Embryonic facial prominence (tissue), 1 donor: ENCODE results near the gene ARHGDIA.

Experiments used
- DNase-seq: peaks from one replicate; pipeline ENCODE4 v3.0.0-alpha.2; 2016; ENCODE audit errors: extremely low spot score

Gene ARHGDIA

GRCh38 chr17:81823820-81824550 is 47.2 kb downstream of the ARHGDIA start:
- DNase-seq, result no peak

- no peak for DNase-seq
Measured at GRCh38 chr17:81822996-81823819, 47.9 kb downstream of the ARHGDIA start.

GRCh38 chr17:81822312-81822637 is 48.9 kb downstream of the ARHGDIA start:
- no peak for DNase-seq

- no peak for DNase-seq
Measured at GRCh38 chr17:81821603-81822311, 49.4 kb downstream of the ARHGDIA start.

- no peak for DNase-seq
Measured at GRCh38 chr17:81821147-81821546, 50.0 kb downstream of the ARHGDIA start.

GRCh38 chr17:81819708-81820107 is 51.4 kb downstream of the ARHGDIA start:
- no peak for DNase-seq

GRCh38 chr17:81817758-81818147 is 53.4 kb downstream of the ARHGDIA start:
- DNase-seq, result no peak
